Activated CD4-positive, alpha-beta T cell treated with anti-CD3 and anti-CD28 coated beads for 4 hours (primary cell): ENCODE data around the gene SLC1A2.

Experiments used
- DNase-seq, 2 donors: peaks; one replicate each; pipeline ENCODE4 v3.0.0-alpha.2; 2020

The SLC1A2 gene

DNA sequence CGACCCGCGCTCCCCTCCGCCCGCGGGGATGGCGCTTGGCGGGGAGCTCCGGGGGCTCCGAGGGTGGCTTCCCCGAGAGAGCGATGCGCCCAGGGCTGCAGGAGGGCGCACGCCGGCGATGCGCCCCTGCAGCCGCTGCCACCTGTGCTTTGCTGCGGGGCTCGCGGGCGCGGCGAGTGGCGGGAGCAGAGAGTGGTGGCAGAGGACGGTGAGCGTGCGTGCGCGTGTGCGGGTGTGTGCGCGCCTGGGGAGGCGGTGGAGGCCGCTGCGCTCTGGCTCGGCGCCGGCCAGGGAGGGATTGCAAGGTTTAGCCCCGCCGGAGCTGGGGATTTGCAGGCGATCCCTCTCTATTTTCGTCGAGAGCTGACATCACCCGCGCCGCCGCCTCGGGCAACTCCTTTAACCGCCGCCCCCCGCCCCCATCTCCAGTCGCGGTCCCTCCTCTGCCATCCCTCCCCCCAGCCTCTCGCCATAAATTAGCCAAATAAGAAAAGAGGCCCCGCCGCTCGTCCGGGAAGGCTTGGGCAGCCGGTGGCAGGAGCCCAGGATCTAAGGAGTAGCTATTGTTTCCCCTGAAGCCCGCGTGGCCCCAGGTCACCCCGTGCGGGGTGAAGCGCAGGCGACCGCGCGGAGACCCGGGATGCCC lies at the start of gene SLC1A2:
TSS of gene SLC1A2 (minus strand) at position 375 of the 646 bp plus-strand sequence. CDS start 592 bp downstream, outside the sequence.
- no peak for DNase-seq

- DNase-seq = no peak
These were observed 46.7 kb upstream of the SLC1A2 start for GRCh38 chr11:35466058-35466457.

GRCh38 chr11:35464308-35464707 lies 45.0 kb upstream of the SLC1A2 start:
- DNase-seq = no peak

DNA sequence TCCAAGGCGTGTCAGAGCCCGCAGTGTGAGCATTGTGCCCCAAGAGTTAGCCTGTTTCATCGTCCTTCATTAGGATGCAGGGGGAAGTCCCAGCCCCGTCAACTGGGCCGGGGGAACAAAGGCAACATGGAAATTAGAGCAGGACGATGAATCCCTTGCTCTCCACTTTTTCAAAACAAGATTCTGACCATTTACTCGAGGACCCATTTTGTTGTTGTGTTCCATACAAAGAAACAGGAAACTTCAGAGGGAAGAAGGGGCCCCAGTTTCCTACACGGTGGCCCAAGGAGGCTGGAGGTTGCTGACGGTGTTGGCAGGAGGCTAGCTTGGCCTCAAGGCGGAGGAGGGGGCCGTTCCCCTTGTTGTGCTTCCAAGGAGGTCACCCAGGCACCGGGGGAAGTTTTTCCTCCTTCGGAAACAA lies 44.0 kb upstream of the SLC1A2 start:
- DNase-seq = no peak

DNA sequence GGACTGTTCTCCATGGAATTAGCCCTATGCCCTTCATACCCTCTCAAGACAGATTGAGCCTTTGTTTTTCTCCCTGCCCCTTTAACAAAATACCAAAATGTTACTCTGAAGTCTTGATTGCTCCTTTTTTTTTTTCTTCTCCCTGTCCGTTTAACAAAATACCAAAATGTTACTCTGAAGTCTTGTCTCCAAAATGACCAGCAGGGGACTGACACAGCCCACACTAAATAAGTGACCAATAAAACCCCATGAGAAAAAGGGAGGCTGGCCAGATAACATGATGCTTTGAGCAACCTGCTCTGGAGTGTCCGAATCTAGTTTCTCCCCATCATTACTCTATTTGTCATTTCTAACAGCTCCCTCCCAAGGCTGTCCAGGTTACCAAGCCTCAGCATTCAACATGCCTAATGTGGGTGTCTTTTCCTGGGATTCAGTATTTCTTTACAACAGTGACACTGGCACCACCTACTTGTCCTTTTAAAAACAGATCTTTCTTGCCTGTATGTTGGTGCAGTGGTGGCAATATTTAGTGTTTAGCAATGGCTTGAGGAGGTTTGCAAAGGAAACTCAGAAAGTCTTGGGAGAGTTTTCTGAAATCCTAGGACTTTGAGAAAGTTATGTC lies 42.7 kb upstream of the SLC1A2 start:
- no peak for DNase-seq

GRCh38 chr11:35459489-35459888 lies 40.1 kb upstream of the SLC1A2 start:
- no peak for DNase-seq

GRCh38 chr11:35458846-35459245 lies 39.5 kb upstream of the SLC1A2 start:
- DNase-seq = no peak

DNA sequence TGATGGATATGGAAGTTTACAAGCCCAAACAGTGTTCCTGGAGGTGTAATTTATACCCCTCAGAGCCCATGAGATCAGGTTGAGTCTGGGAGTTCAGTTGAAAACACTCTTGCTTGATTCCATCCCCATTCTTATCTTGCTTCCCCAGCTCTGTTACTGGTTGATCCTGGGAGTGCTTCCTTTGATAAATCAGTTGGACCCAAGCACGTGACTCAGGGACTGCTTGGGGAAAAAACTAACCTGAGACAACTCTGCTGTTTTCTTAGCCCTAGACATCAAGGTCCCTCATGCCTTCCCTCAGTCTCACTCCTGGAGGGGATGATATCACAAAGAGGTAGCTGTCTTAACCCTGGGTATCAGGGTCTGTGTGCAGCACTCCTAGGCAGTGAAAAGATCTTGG lies 35.0 kb upstream of the SLC1A2 start:
- no peak for DNase-seq

GRCh38 chr11:35436581-35437250 lies 17.4 kb upstream of the SLC1A2 start:
- no peak for DNase-seq

GRCh38 chr11:35433588-35433987 lies 14.2 kb upstream of the SLC1A2 start:
- no peak for DNase-seq

DNA sequence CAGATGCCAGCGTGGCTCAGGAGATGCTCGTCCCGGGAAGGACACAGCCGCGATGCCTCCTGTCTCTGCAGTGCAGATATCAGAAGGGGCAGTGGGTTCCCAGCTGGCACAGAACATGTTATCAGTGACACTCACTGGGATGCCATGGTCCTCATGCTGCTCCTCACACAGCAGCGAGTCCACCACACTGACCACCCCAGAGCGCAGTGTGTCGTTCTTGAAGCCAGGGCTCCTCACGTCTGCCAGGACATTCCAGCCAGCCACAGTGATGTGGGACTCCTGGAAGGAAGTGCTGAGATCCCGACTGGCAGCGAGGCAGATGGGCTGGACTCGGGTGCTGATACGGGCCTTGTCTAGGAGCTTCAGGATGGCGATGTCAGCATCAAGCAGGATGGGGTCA lies 13.1 kb upstream of the SLC1A2 start:
- DNase-seq = no peak

- no peak for DNase-seq
These were observed 7.7 kb upstream of the SLC1A2 start for GRCh38 chr11:35427071-35427470.

GRCh38 chr11:35426351-35426750 lies 7.0 kb upstream of the SLC1A2 start:
- DNase-seq = no peak

DNA sequence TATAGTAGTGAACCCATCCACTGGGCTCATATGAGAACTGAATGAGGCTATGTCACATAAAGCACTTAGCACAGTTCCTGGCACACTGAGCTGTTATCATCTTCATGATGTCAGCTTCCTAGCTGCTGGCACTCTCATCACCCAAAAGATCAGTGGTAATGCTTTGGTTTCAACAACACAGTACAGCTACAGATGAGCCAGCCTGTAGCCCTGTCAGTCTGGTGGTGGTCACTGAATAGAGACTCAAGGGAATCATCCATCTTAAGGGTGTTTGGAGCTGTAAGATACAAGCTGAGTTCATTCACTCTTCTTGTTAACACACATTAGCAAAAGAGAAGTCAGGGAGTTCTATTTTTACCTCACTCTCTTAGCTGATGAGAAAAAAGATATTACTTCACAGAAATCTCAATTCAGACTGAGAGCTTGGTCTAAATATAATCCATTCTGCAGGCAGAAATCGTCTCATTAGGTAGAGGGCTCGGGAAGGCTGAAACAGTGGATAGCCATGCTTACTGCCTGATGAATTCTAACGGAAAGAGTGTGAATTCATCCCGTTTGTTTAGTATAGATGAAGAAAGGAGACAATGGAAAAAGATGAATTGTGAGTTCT lies 6.3 kb upstream of the SLC1A2 start:
- DNase-seq = no peak

DNA sequence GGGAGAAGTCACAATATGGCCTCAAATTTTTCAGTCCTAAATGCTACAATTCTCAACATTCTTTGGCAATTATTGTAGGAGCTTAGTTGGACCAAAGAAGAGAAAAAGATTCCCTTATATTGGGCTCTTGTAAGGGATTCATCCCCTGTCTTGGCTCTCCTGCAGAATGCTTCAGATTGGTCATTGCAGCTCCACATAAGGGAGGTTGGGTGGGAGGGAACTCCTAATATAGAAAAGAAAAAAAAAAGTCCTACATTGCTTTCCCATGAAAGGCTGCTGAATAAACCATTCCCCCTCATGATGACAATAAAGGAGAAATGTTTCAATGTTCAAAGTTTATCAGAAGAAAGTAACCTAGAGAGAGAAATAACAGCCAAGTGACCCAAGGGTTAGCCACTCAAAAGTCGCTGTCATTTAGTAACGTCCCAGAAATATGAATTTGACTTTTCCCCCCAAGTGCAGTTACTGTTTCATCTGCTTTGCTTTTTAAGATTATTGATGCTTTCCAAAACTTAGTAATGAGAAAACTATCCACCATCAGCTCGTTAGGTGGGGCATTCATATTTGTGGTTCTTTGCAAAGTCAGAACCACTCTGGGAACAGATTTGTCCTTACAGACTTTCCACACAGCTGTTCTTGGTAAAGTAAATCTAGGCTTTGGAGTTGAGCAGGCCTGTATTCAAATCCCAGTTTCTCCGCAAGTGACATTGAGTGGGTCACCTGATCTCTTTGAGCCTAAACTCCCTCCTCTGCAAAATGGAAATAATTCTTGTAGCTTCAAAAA lies 5.0 kb upstream of the SLC1A2 start:
- no peak for DNase-seq

DNA sequence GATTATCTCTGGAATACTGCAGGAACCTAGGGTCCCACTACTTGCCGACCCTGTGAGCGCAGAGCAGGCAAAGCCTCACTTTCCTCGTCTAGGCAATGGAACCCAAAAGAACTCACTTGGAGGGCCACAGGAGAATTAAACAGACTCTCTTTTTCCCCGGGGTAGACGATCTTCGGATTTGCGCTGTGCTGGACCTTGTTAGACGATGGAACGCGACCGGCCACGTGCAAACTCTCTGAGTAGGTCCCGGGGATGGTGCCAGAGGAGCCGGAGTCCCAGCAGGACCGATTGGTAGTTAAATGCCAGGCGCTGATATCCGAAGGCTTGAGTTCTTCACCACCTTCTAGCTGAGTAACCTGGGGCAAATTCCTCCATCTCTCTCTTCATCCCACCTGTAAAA lies 1.0 kb upstream of the SLC1A2 start:
- no peak for DNase-seq

DNA sequence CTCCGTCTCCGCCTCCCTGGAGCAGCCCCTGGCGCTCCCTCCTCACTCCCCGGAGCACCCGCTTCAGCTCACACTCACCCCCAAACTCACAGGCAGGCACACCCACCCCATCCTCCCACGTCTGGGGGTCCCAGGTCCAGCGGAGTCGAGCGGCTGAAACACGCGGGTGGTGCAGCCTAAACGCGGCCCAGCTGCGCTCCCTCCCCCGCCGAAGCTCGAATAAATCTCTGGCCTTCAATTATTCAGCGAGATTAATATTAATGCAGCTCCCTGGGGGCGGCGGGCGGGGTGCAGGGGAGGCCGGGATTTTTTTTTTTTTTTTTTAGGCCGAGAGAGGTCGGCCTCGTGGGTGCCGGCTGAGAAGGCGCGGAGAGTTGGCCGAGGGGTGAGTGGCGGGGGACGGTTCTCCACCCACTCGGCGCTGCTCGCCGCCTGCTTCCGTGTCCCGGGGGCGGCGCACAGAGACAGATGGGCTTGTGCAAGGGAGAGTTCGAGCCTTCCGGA lies 524 bp upstream of the SLC1A2 start:
- no peak for DNase-seq

DNA sequence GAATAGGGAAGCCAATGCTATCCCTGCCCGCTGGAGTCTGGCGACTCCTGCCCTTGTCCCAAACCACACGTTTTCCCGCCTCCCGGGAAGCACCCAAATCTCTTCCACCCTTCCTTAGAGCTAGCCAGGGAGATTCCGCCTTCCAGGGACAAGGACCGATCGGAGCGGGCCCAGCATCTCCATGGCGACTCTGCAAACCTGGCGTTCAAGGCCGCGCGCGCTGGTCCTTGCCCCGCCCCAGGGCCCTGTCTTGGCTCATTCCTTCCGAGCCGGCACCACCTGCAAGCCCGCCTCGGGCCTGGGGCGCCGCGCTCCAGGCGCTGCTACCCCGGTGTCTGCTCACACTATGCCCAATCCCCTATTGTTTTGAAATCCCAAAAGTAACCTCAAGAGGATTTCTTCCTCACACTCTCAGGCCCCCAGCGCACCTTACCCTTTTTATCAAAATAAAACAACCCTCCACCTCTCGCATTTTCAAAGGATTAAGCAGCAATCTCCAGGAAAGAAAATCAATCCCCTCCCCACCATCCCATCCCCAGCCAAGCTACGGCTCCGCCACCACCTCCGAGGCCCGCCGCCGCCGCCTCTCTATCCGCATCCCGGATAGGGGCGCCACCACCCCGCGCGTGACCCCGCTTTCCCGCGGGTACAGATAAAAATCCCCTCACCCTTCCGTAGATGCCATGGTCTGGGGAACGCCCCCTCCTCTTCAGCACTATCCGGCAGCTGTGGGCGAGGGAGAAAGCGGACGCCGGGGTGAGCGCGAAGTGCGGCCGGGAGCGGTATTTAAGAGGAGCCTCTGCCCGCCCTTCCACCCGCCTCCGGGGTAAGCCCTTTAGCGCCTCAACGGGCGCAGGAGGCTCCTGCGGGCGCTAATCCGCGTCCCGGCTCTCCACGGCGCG lies 825 bp downstream of the SLC1A2 start:
- DNase-seq = no peak

- no peak for DNase-seq
These were observed 3.9 kb downstream of the SLC1A2 start for GRCh38 chr11:35415487-35415886.

DNA sequence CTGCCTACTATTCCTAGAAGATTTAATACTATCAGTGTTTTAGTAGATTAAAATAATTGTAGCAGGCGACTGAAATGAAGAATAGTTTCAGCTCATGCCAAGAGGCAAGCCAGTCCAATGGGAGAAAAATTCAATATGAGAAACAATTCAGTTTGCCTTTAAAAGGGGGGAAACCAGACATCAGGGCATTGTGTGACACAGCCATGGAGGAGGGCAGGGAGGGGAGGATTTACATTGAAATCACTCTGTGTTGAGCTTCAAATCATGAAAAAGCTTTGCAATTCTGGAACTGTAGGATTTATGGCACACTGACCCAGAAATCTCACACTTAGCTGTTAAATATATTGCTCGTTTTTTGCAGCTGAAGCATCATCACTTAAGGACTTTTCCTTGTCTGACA lies 4.6 kb downstream of the SLC1A2 start:
- no peak for DNase-seq

- DNase-seq = no peak
These were observed 5.0 kb downstream of the SLC1A2 start for GRCh38 chr11:35414311-35414710.

DNA sequence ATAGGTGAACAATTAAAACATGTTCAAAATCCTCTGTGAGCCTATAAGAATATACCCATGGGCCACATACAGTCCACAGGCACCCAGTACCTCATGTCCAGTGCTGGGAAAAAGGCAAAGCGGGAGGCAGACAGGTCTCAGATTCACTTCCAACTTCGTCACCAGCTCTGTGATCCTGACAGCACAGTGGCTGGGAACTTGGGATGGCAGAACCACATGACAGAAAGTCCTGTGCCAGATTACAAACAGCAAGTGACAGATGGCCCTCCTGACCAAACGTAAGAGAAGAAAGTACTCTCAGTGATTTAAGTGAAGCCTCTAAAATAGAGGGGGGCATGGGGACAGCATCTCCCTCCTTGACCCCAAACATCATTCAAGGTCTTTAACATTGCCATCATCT lies 5.8 kb downstream of the SLC1A2 start:
- DNase-seq = no peak
